Measurements from ENCODE around the gene SMPD4.
"Not testable (repeated sequence)": the region's sequence is repeated elsewhere in the genome, so short reads cannot be mapped to it uniquely, and the experiment has no call there.

DNA sequence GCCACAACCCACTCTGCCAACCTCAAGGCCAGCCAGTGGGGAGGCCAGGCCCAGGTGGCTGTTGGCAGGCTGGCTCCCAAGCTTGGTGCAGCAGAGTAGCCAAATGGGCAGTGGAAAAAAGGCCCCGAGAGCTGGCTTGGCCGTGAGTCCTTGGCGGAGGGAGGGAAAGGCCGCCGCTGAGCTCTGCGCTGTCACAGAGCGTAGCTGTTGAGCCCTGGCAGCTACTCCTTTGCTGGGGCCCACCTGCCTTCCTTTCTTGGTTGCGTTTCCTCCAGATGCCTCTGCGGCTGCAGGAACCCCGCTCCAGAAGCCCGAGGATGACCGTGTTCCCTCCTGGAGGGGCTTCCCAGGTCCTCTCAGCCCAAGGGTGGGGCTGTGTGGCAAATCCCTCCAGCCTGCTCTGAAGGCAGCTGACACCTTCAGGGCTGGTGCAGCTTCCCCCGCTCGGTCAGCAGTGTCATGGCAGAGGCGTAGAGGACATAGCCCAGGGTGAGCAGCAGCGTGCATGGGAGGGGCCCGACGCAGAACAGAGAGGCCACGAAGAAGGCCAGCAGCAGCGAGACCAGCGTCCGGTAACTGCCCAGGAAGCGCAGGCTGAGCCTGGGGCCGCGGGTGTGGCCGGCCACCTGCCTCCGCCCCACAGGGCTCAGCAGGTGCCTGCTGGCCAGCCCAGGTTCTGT lies 29.1 kb downstream of the SMPD4 start:
- not testable (repeated sequence) for TF ChIP-seq POLR2AphosphoS5, EP300 (IDR thresholded peaks at IDR 0.05)

Data from gastroesophageal sphincter (tissue), 2 donors.